ENCODE data around the gene ZNF385A. TPM values are rescaled to one million over a fixed set of nuclear protein-coding genes. Genes with fewer than 3 reads are reported as not detected.
"Not testable (repeated sequence)": the region's sequence is repeated elsewhere in the genome, so short reads cannot be mapped to it uniquely, and the experiment has no call there.

Gene ZNF385A
- total RNA-seq, 2 experiments from 2014 or later = 0.32 to 2.9 TPM

DNA sequence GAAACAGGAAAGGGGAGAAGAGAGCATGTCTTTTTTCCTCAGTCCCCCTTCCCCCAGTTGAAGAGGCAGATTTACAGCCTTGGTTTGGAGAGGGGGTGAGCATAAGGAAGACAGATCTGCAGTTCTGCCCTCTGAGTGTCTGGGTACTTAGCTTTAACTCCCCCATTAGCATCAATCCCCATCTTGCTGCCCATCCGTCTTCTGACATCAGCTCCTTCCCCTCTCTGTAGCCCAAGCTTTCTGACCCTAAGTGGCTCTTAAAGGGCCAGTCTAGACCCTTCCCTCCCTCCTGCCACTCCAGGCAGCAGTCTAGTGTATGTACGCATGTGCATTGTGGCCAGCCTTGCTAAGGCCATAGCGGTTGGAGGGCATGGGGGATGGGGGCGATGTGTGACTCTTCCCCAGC is 27.6 kb downstream of the ZNF385A start:
- no TSS peak for BruUV-seq (replicated peaks)
- Histone ChIP-seq H3K4me2 (ENCODE audit: low read length) (peak overlapping the region; percentile 99; the same call in 1 of the 2 replicates), H3K4me1 (ENCODE audit: insufficient read depth, low read length, poor library complexity, severe bottlenecking) (peaks cover 35% of the 10 kb centered on the region), H3K9me3 (ENCODE audit: low read length) (no peaks in the 10 kb centered on the region), H3K79me2 (ENCODE audit: insufficient read depth, low read depth, low read length) (no peaks in the 10 kb centered on the region), H3K9me2 (ENCODE audit: insufficient read depth, low read length) (no peaks in the 10 kb centered on the region), H4K20me1 (ENCODE audit: insufficient read depth, low read length) (no peaks in the 10 kb centered on the region), H3K4me3 (ENCODE audit: low read depth, low read length, poor library complexity, severe bottlenecking) (no peak overlapping the region), H2AFZ (ENCODE audit: low read length) (no peak overlapping the region), H3K36me3 (ENCODE audit: insufficient read depth, low read length) (no peaks in the 10 kb centered on the region), H3K27ac (ENCODE audit: low read depth, low read length, poor library complexity, severe bottlenecking) (no peak overlapping the region)
- intact Hi-C loops (cut with micrococcal nuclease; ENCODE audit: unreplicated experiment) = loop anchor here (10.0 kb wide), 1 partner anchor 342 kb away; no protein-coding TSS in a partner anchor
- CTCF ChIA-PET (ENCODE audit: unreplicated experiment) = interaction anchor here (1.2 kb wide), 1 partner anchor 11 kb away, joined by 3 read pairs; no protein-coding TSS in a partner anchor
- no peak for DNase-seq (ENCODE audit: low spot score)
- TF ChIP-seq EZH2phosphoT487 (IDR thresholded peaks at IDR 0.05; ENCODE audit: borderline replicate concordance, low read depth, low read length) = no peak
- TF ChIP-seq CTCF (conservative IDR thresholded peaks at IDR 0.05; ENCODE audit: low read length) = no peak
- POLR2A ChIA-PET = interaction anchor here (1.1 to 1.3 kb wide), 2 partner anchors 36 to 139 kb away, joined by 3 to 4 read pairs; no protein-coding TSS in a partner anchor

GRCh38 chr12:54356228-54356627 is 28.3 kb downstream of the ZNF385A start:
- DNase-seq (ENCODE audit: low spot score) = no peak
- Histone ChIP-seq H3K36me3 (ENCODE audit: insufficient read depth, low read length) (peaks cover 6% of the 10 kb centered on the region; the same call in 1 of the 2 replicates), H3K4me2 (ENCODE audit: low read length) (no peak overlapping the region), H4K20me1 (ENCODE audit: insufficient read depth, low read length) (no peaks in the 10 kb centered on the region), H3K9me3 (ENCODE audit: low read length) (no peaks in the 10 kb centered on the region), H3K27ac (ENCODE audit: low read depth, low read length, poor library complexity, severe bottlenecking) (no peak overlapping the region), H3K79me2 (ENCODE audit: insufficient read depth, low read depth, low read length) (no peaks in the 10 kb centered on the region), H3K4me3 (ENCODE audit: low read depth, low read length, poor library complexity, severe bottlenecking) (no peak overlapping the region), H2AFZ (ENCODE audit: low read length) (no peak overlapping the region), H3K4me1 (ENCODE audit: insufficient read depth, low read length, poor library complexity, severe bottlenecking) (peaks cover 35% of the 10 kb centered on the region), H3K9me2 (ENCODE audit: insufficient read depth, low read length) (no peaks in the 10 kb centered on the region)
- BruUV-seq (replicated peaks) = no TSS peak
- CTCF ChIA-PET (ENCODE audit: unreplicated experiment) = no interaction called here
- intact Hi-C loops (cut with micrococcal nuclease; ENCODE audit: unreplicated experiment) = loop anchor here (10.0 kb wide), 1 partner anchor 341 kb away; no protein-coding TSS in a partner anchor
- no peak for TF ChIP-seq EZH2phosphoT487 (IDR thresholded peaks at IDR 0.05; ENCODE audit: borderline replicate concordance, low read depth, low read length)
- no peak for TF ChIP-seq CTCF (conservative IDR thresholded peaks at IDR 0.05; ENCODE audit: low read length)
- POLR2A ChIA-PET = interaction anchor here (1.1 kb wide), 1 partner anchor 138 kb away, joined by 3 read pairs; no protein-coding TSS in a partner anchor

DNA sequence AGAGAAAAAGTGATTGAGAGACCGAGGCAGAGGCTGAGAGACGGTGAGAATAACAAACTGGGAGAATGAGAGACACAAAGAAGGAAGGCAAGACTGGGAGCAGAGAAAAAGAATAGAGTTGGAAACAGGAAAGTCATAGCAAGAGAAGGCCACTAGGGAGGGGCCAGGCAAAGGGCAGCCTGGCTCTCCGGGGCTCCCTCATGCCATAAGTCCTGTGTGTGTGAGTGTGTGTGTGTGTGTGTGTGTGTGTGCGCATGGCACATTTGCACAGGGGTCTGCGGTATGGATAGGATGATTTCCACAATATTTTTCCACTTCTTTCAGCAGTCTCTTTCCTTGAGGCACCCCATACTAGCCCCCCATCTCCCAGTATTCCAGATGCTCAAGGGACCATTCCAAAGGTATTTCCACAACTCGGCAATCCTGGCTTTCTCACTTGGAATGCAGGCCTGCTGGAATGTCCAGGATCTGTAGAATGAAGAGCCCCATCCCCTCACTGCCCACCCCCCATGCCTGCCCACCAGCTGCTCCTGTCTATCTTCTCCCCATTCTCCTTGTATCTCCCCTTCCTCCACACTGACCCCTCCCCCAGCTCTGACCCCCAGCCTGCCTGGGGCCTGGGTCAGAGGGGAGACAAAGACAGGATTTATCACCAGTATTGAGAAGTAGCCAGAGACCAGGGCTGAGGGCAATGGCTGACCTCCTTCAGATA is 29.3 kb downstream of the ZNF385A start:
- intact Hi-C loops (cut with micrococcal nuclease; ENCODE audit: unreplicated experiment) = loop anchor here (10.0 kb wide), 1 partner anchor 340 kb away; no protein-coding TSS in a partner anchor
- Histone ChIP-seq H3K4me1 (ENCODE audit: insufficient read depth, low read length, poor library complexity, severe bottlenecking) (peaks cover 32% of the 10 kb centered on the region), H3K79me2 (ENCODE audit: insufficient read depth, low read depth, low read length) (no peaks in the 10 kb centered on the region), H3K4me3 (ENCODE audit: low read depth, low read length, poor library complexity, severe bottlenecking) (no peak overlapping the region), H3K27ac (ENCODE audit: low read depth, low read length, poor library complexity, severe bottlenecking) (no peak overlapping the region), H3K4me2 (ENCODE audit: low read length) (no peak overlapping the region), H3K36me3 (ENCODE audit: insufficient read depth, low read length) (peaks cover 16% of the 10 kb centered on the region; the same call in 1 of the 2 replicates), H2AFZ (ENCODE audit: low read length) (no peak overlapping the region), H3K9me2 (ENCODE audit: insufficient read depth, low read length) (no peaks in the 10 kb centered on the region), H3K9me3 (ENCODE audit: low read length) (no peaks in the 10 kb centered on the region), H4K20me1 (ENCODE audit: insufficient read depth, low read length) (no peaks in the 10 kb centered on the region)
- DNase-seq (ENCODE audit: low spot score) = no peak
- TF ChIP-seq CTCF (conservative IDR thresholded peaks at IDR 0.05; ENCODE audit: low read length) (no peak), EZH2phosphoT487 (IDR thresholded peaks at IDR 0.05; ENCODE audit: borderline replicate concordance, low read depth, low read length) (no peak)
- BruUV-seq (replicated peaks) = no TSS peak
- CTCF ChIA-PET (ENCODE audit: unreplicated experiment) = no interaction called here
- POLR2A ChIA-PET = no interaction called here

DNA sequence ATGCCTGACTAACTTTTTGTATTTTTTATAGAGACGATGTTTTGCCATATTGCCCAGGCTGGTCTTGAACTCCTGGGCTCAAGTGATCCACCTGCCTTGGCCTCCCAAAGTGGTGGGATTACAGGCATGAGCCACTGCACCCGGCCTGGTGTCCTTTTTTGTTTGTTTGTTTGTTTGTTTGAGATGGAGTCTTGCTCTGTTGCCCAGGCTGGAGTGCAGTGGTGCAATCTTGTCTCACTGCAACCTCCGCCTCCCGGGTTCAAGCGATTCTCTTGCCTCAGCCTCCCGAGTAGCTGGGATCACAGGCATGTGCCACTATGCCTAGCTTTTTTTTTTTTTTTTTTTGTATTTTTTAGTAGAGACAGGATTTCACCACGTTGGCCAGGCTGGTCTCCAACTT is 30.3 kb downstream of the ZNF385A start:
- POLR2A ChIA-PET; H3K9me2 ChIP-seq (ENCODE audit: insufficient read depth, low read length); CTCF ChIA-PET (ENCODE audit: unreplicated experiment); H3K27ac ChIP-seq (ENCODE audit: low read depth, low read length, poor library complexity, severe bottlenecking); H3K79me2 ChIP-seq (ENCODE audit: insufficient read depth, low read depth, low read length); H4K20me1 ChIP-seq (ENCODE audit: insufficient read depth, low read length); H3K4me3 ChIP-seq (ENCODE audit: low read depth, low read length, poor library complexity, severe bottlenecking); H3K4me2 ChIP-seq (ENCODE audit: low read length); H2AFZ ChIP-seq (ENCODE audit: low read length); H3K9me3 ChIP-seq (ENCODE audit: low read length); DNase-seq (ENCODE audit: low spot score); BruUV-seq (replicated peaks): not testable (repeated sequence)
- Histone ChIP-seq H3K36me3 (ENCODE audit: insufficient read depth, low read length) (peaks cover 26% of the 10 kb centered on the region; the same call in 1 of the 2 replicates), H3K4me1 (ENCODE audit: insufficient read depth, low read length, poor library complexity, severe bottlenecking) (peaks cover 26% of the 10 kb centered on the region)
- intact Hi-C loops (cut with micrococcal nuclease; ENCODE audit: unreplicated experiment) = loop anchor here (10.0 kb wide), 1 partner anchor 339 kb away; no protein-coding TSS in a partner anchor

All from OCI-LY7 (cell line).